Endothelial cell of umbilical vein (primary cell): ENCODE data around the gene LRCH1. TPM values are rescaled to one million over a fixed set of nuclear protein-coding genes. Genes with fewer than 3 reads are reported as not detected.
A peak's percentile ranks its signal among the peaks of the same experiment; 100 is the strongest.

ENCODE experiments used
- BruUV-seq: library from RNA; stranded (reverse); fragments of 400-500 nt; replicated peaks from 2 replicates; lab custom pipeline; 2021; lab: Mats Ljungman, UMichigan
- CTCF ChIA-PET: fragments of 300-600, 350-600 bp; sonication (Branson Sonifier 250); formaldehyde crosslinking; loops from one replicate; lab custom pipeline; 2021; ENCODE audit warnings: antibody characterized with exemption, inconsistent platforms; lab: Charles Lee
- POLR2A ChIA-PET: fragments of 300-600, 350-600 bp; sonication (Branson Sonifier 250); formaldehyde crosslinking; loops from one replicate; lab custom pipeline; 2021; ENCODE audit warnings: antibody characterized with exemption, inconsistent platforms; lab: Charles Lee
- DNase-seq: peaks from one replicate; pipeline ENCODE4 v3.0.0-alpha.2; 2011; ENCODE audit warnings: low read depth, low spot score
- FAIRE-seq: peaks from 2 replicates; lab custom pipeline; 2011; peaks lifted over from hg19 to GRCh38; lab: Jason Lieb, UNC
- H2AFZ ChIP-seq: 2 replicates; pipeline ENCODE4 v1.6.0; 2012; ENCODE audit warnings: low read depth, low read length, control low read depth, inconsistent platforms
- H3K27ac ChIP-seq: 2 replicates; pipeline ENCODE4 v1.5.1; 2011; ENCODE audit warnings: low read depth, mild to moderate bottlenecking, control low read depth, low read length, moderate library complexity; ENCODE audit not compliant: insufficient read depth
- H3K27me3 ChIP-seq, 2 experiments: 2 replicates each; pipeline versions ENCODE4 v1.6.0 to v1.6.1; 2011; ENCODE audit warnings: low read length in 2 of 2, mixed read lengths in 1 of 2; ENCODE audit not compliant: control insufficient read depth in 2 of 2, insufficient read depth in 2 of 2
- H3K36me3 ChIP-seq, 2 experiments: 2 replicates in 1 of 2; 3 replicates in 1 of 2; pipeline ENCODE4 v1.5.1; 2011; ENCODE audit warnings: low read length in 2 of 2, mild to moderate bottlenecking in 1 of 2, moderate library complexity in 1 of 2; ENCODE audit not compliant: control insufficient read depth in 2 of 2, insufficient read depth in 2 of 2; ENCODE audit errors: extremely low read depth in 1 of 2
- H3K4me1 ChIP-seq: 3 replicates; pipeline ENCODE4 v1.5.1; 2011; ENCODE audit warnings: mild to moderate bottlenecking, low read length; ENCODE audit not compliant: control insufficient read depth, insufficient read depth; ENCODE audit errors: extremely low read depth
- H3K4me2 ChIP-seq: 2 replicates; pipeline ENCODE4 v1.6.1; 2011; ENCODE audit warnings: low read length, control low read depth, mixed read lengths; ENCODE audit not compliant: insufficient read depth
- H3K4me3 ChIP-seq, 3 experiments: fragments of 200-600 bp in 1 of 3; sonication (generic), shearing (Covaris generic) in 1 of 3; replicated peaks in 1 of 3; 2 replicates each; pipeline ENCODE4 v1.5.1; 2011 to 2016; ENCODE audit warnings: control low read depth in 3 of 3, low read length in 3 of 3, mild to moderate bottlenecking in 2 of 3, inconsistent platforms in 1 of 3, low read depth in 1 of 3, moderate library complexity in 1 of 3; ENCODE audit not compliant: insufficient read depth in 1 of 3
- H3K79me2 ChIP-seq: 2 replicates; pipeline ENCODE4 v1.6.0; 2012; ENCODE audit warnings: low read length, inconsistent platforms; ENCODE audit not compliant: control insufficient read depth, insufficient read depth
- H3K9ac ChIP-seq: replicated peaks from 2 replicates; pipeline ENCODE3; 2011; ENCODE audit warnings: low read length, control low read depth; ENCODE audit not compliant: insufficient read depth; ENCODE audit errors: extremely low read depth
- H3K9me1 ChIP-seq: replicated peaks from 3 replicates; pipeline ENCODE4 v1.6.0; 2011; ENCODE audit warnings: mild to moderate bottlenecking, low read length; ENCODE audit not compliant: control insufficient read depth, insufficient read depth; ENCODE audit errors: extremely low read depth
- H3K9me3 ChIP-seq: replicated peaks from 2 replicates; pipeline ENCODE4 v1.5.1; 2012; ENCODE audit warnings: low read length, inconsistent platforms; ENCODE audit not compliant: control insufficient read depth, insufficient read depth
- H4K20me1 ChIP-seq: replicated peaks from 2 replicates; pipeline ENCODE3; 2011; ENCODE audit warnings: mild to moderate bottlenecking, low read length; ENCODE audit not compliant: control insufficient read depth, insufficient read depth; ENCODE audit errors: extremely low read depth
- FOS ChIP-seq: IDR thresholded peaks from 2 replicates; pipeline ENCODE4 v1.6.1; 2011; ENCODE audit warnings: mild to moderate bottlenecking, low read length, moderate library complexity, borderline replicate concordance; ENCODE audit not compliant: insufficient read depth
- GATA2 ChIP-seq: IDR thresholded peaks from 2 replicates; pipeline ENCODE4 v1.7.0; 2011; ENCODE audit warnings: low read depth, mild to moderate bottlenecking, moderate library complexity, mixed read lengths, low read length; ENCODE audit not compliant: insufficient read length, insufficient read depth
- JUN ChIP-seq: IDR thresholded peaks from 2 replicates; pipeline ENCODE4 v1.6.1; 2011; ENCODE audit warnings: borderline replicate concordance, low read depth; ENCODE audit not compliant: insufficient read length, insufficient read depth
- MAX ChIP-seq: IDR thresholded peaks from 2 replicates; pipeline ENCODE4 v1.6.1; 2011; ENCODE audit not compliant: insufficient read depth, insufficient read length
- MYC ChIP-seq: IDR thresholded peaks from one replicate; pipeline ENCODE4 v1.6.1; 2011; ENCODE audit warnings: mild to moderate bottlenecking, low read depth, low read length
- POLR2A ChIP-seq: IDR thresholded peaks from 2 replicates; pipeline ENCODE4 v1.6.1; 2012; ENCODE audit warnings: low read depth, mild to moderate bottlenecking, control low read depth, low read length
- POLR2AphosphoS5 ChIP-seq: IDR thresholded peaks from 2 replicates; pipeline ENCODE4 v1.6.1; 2012; ENCODE audit warnings: low read depth, mild to moderate bottlenecking, control low read depth, low read length, moderate library complexity; ENCODE audit not compliant: insufficient read depth
- dilution Hi-C: fragments of 300-500 bp; cut with MboI; formaldehyde crosslinking; loops from one replicate; pipeline ENCODE4 v1.15.0; 2019; ENCODE audit warnings: low sequenced_read_pairs; ENCODE audit not compliant: extremely low pct_ligation_motif_present
- intact Hi-C: fragments of 100-400 bp; cut with micrococcal nuclease; formaldehyde crosslinking; loops from one replicate; pipeline ENCODE4 v1.10.0; 2022
- polyA plus RNA-seq, 4 experiments: library from polyadenylated mRNA; depleted of rRNA in 3 of 4; stranded (reverse) in 3 of 4; unstranded in 1 of 4; fragments of >200 nt; gene quantifications; 2 replicates each; pipeline versions ENCODE4 v1.2.1 to v1.2.3, GENCODE V29; 2011 to 2012; ENCODE audit warnings: missing spikeins in 1 of 4
- total RNA-seq: library from RNA; stranded (reverse); gene quantifications from 2 replicates; pipeline ENCODE4 v1.2.3, GENCODE V29; 2021

The LRCH1 gene
- total and polyA plus RNA-seq, 2 donors (not counting 3 experiments of a cell fraction or from before 2014, with no cell fraction given) = 5.4 to 16.5 TPM

GRCh38 chr13:46743191-46743590 lies 190.2 kb downstream of the LRCH1 start:
- POLR2A ChIA-PET = no interaction called here
- Histone ChIP-seq H3K79me2 (no peaks in the 10 kb centered on the region), H3K9ac (no peak overlapping the region), H3K4me2 (no peak overlapping the region), H2AFZ (no peak overlapping the region), H3K4me1 (no peaks in the 10 kb centered on the region), H3K9me1 (no peaks in the 10 kb centered on the region), H3K9me3 (no peaks in the 10 kb centered on the region), H3K27me3 (no peaks in the 10 kb centered on the region), H3K4me3 (no peak overlapping the region), H4K20me1 (no peaks in the 10 kb centered on the region), H3K36me3 (peaks cover 0 to 6% of the 10 kb centered on the region in 2 experiments), H3K27ac (no peak overlapping the region)
- intact Hi-C loops = no loop called here
- TF ChIP-seq GATA2 (peak; percentile 34), MYC (no peak), MAX (no peak), POLR2A (no peak)
- FAIRE-seq (peak; percentile 37), DNase-seq (no peak)
- BruUV-seq = no TSS peak
- CTCF ChIA-PET = no interaction called here
- dilution Hi-C loops = no loop called here

- H3K27ac ChIP-seq = no peak overlapping the region
- H3K9me3 ChIP-seq = no peaks in the 10 kb centered on the region
- no TSS peak for BruUV-seq
- dilution Hi-C loops (no loop called here), intact Hi-C loops (no loop called here)
- no peak overlapping the region for H2AFZ ChIP-seq
- ChIA-PET POLR2A (no interaction called here), CTCF (interaction anchor here (1.3 kb wide), 1 partner anchor 24 kb away, joined by 3 read pairs; no protein-coding TSS in a partner anchor)
- peaks cover 0 to 4% of the 10 kb centered on the region in 2 experiments for H3K36me3 ChIP-seq
- H3K27me3 ChIP-seq = no peaks in the 10 kb centered on the region
- FAIRE-seq (no peak), DNase-seq (no peak)
- H3K4me2 ChIP-seq = no peak overlapping the region
- H4K20me1 ChIP-seq = no peaks in the 10 kb centered on the region
- H3K9ac ChIP-seq = no peak overlapping the region
- no peaks in the 10 kb centered on the region for H3K9me1 ChIP-seq
- no peak for TF ChIP-seq GATA2
- no peak for TF ChIP-seq POLR2AphosphoS5
- no peak for TF ChIP-seq FOS
- no peak for TF ChIP-seq JUN
- no peak for TF ChIP-seq MAX
- no peak overlapping the region for H3K4me3 ChIP-seq
- H3K4me1 ChIP-seq = no peaks in the 10 kb centered on the region
- H3K79me2 ChIP-seq = no peaks in the 10 kb centered on the region
Measured at GRCh38 chr13:46745062-46745461, 192.1 kb downstream of the LRCH1 start.
